Colonic mucosa (tissue), 4 donors: Measurements from ENCODE around the gene RNF213. TPM values are rescaled to one million over a fixed set of nuclear protein-coding genes. Genes with fewer than 3 reads are reported as not detected.

Experiments used
- DNase-seq: peaks from one replicate; pipeline ENCODE4 v3.0.0-alpha.2; 2020
- H3K27ac ChIP-seq: fragments of 200-600 bp; one replicate; pipeline ENCODE4 v1.8.0; 2021
- H3K27me3 ChIP-seq: fragments of 200-600 bp; one replicate; pipeline ENCODE4 v1.8.0; 2021
- H3K36me3 ChIP-seq: fragments of 200-600 bp; one replicate; pipeline ENCODE4 v1.8.0; 2021
- H3K4me1 ChIP-seq: fragments of 200-600 bp; one replicate; pipeline ENCODE4 v1.8.0; 2021; ENCODE audit warnings: mild to moderate bottlenecking
- H3K4me3 ChIP-seq: fragments of 200-600 bp; one replicate; pipeline ENCODE4 v1.8.0; 2021
- H3K9ac ChIP-seq, 2 donors: one replicate each; pipeline ENCODE4 v1.7.0; 2013; ENCODE audit warnings: control low read depth in 2 of 2, low read depth in 2 of 2, low read length in 2 of 2
- H3K9me3 ChIP-seq: fragments of 200-600 bp; one replicate; pipeline ENCODE4 v1.8.0; 2021
- CTCF ChIP-seq: fragments of 200-600 bp; IDR thresholded peaks from one replicate; pipeline ENCODE4 v1.8.0; 2022; ENCODE audit warnings: antibody characterized with exemption, mild to moderate bottlenecking
- intact Hi-C: fragments of 100-400 bp; cut with DNase I; formaldehyde crosslinking; loops from one replicate; pipeline ENCODE4 v1.14.1; 2022
- total RNA-seq, 2 donors: library from RNA; stranded (reverse); fragmentation: NEBNext Ultra II Directional in 1 of 2; extraction: Animal tissue kit (Norgen Biotek cat#: 25700) in 1 of 2; gene quantifications; one replicate each; pipeline ENCODE4 v1.2.1, GENCODE V29; 2021
- donor health status: healthy.
- donor health status: DM: no; HTN: no; CAD: no.
- donor health status: DM: no; HTN: no; CAD: no.

The RNF213 gene
- total RNA-seq, 2 donors from 2014 or later: 80.8 to 101 TPM

GRCh38 chr17:80214012-80214877 lies 46.4 kb upstream of the RNF213 start:
- Histone ChIP-seq H3K36me3 (no peaks in the 10 kb centered on the region), H3K4me1 (peaks cover 2% of the 10 kb centered on the region), H3K27me3 (no peaks in the 10 kb centered on the region), H3K27ac (no peak overlapping the region), H3K9me3 (no peaks in the 10 kb centered on the region), H3K4me3 (no peak overlapping the region), H3K9ac (no peak overlapping the region)
- DNase-seq: no peak
- no peak for TF ChIP-seq CTCF
- intact Hi-C loops: no loop called here

GRCh38 chr17:80214878-80215210 lies 45.8 kb upstream of the RNF213 start:
- Histone ChIP-seq H3K27me3 (no peaks in the 10 kb centered on the region), H3K4me1 (peaks cover 3% of the 10 kb centered on the region), H3K27ac (no peak overlapping the region), H3K36me3 (no peaks in the 10 kb centered on the region), H3K9ac (no peak overlapping the region), H3K9me3 (no peaks in the 10 kb centered on the region), H3K4me3 (no peak overlapping the region)
- intact Hi-C loops: no loop called here
- no peak for TF ChIP-seq CTCF
- DNase-seq: no peak

- H3K27me3 ChIP-seq: no peaks in the 10 kb centered on the region
- no peak overlapping the region for H3K27ac ChIP-seq
- H3K9ac ChIP-seq: no peak overlapping the region
- DNase-seq: no peak
- no peaks in the 10 kb centered on the region for H3K9me3 ChIP-seq
- no peaks in the 10 kb centered on the region for H3K36me3 ChIP-seq
- TF ChIP-seq CTCF: no peak
- peaks cover 3% of the 10 kb centered on the region for H3K4me1 ChIP-seq
- no peak overlapping the region for H3K4me3 ChIP-seq
- intact Hi-C loops: no loop called here
Observed at GRCh38 chr17:80216473-80217456, 43.9 kb upstream of the RNF213 start.

GRCh38 chr17:80217703-80218362 lies 42.8 kb upstream of the RNF213 start:
- Histone ChIP-seq H3K4me1 (peaks cover 3% of the 10 kb centered on the region), H3K27ac (no peak overlapping the region), H3K36me3 (no peaks in the 10 kb centered on the region), H3K9me3 (no peaks in the 10 kb centered on the region), H3K27me3 (no peaks in the 10 kb centered on the region), H3K9ac (no peak overlapping the region), H3K4me3 (no peak overlapping the region)
- DNase-seq: no peak
- TF ChIP-seq CTCF: no peak
- intact Hi-C loops: no loop called here

GRCh38 chr17:80218391-80218790 lies 42.3 kb upstream of the RNF213 start:
- H3K27me3 ChIP-seq: no peaks in the 10 kb centered on the region
- H3K36me3 ChIP-seq: no peaks in the 10 kb centered on the region
- no peak overlapping the region for H3K27ac ChIP-seq
- H3K4me3 ChIP-seq: no peak overlapping the region
- no peaks in the 10 kb centered on the region for H3K9me3 ChIP-seq
- no peak for DNase-seq
- peaks cover 3% of the 10 kb centered on the region for H3K4me1 ChIP-seq
- H3K9ac ChIP-seq: no peak overlapping the region
- intact Hi-C loops: no loop called here
- no peak for TF ChIP-seq CTCF
